Ishikawa (cell line): ENCODE measurements around the gene ACY1.

Experiments used
- CEBPB ChIP-seq: IDR thresholded peaks from 2 replicates; pipeline ENCODE4 v1.6.1; 2012
- EP300 ChIP-seq: IDR thresholded peaks from 2 replicates; pipeline ENCODE4 v1.6.1; 2012; ENCODE audit warnings: borderline replicate concordance
- MAX ChIP-seq: IDR thresholded peaks from 2 replicates; pipeline ENCODE4 v1.6.1; 2012
- RAD21 ChIP-seq: IDR thresholded peaks from 2 replicates; pipeline ENCODE4 v1.6.1; 2012; ENCODE audit warnings: low read depth
- TAF1 ChIP-seq: IDR thresholded peaks from 2 replicates; pipeline ENCODE4 v1.6.1; 2012; ENCODE audit warnings: low read depth, mild to moderate bottlenecking
- TEAD4 ChIP-seq: IDR thresholded peaks from 2 replicates; pipeline ENCODE4 v1.6.1; 2012
- YY1 ChIP-seq: IDR thresholded peaks from 2 replicates; pipeline ENCODE4 v1.6.1; 2012; ENCODE audit warnings: low read depth

GRCh38 chr3:51954105-51954504 is 29.2 kb upstream of the ACY1 start:
- TF ChIP-seq EP300 = no peak
- TF ChIP-seq TEAD4 = no peak
- TF ChIP-seq CEBPB = no peak
- no peak for TF ChIP-seq MAX
- no peak for TF ChIP-seq TAF1
- TF ChIP-seq YY1 = no peak
- TF ChIP-seq RAD21 = no peak
